ENCODE results near the gene NHLRC3. TPM values are rescaled to one million over a fixed set of nuclear protein-coding genes. Genes with fewer than 3 reads are reported as not detected.
"Not testable (repeated sequence)": the region's sequence is repeated elsewhere in the genome, so short reads cannot be mapped to it uniquely, and the experiment has no call there.

NHLRC3 gene
- polyA plus RNA-seq, 6 donors from 2014 or later: 3.3 to 7.6 (median 6.5) TPM

DNA sequence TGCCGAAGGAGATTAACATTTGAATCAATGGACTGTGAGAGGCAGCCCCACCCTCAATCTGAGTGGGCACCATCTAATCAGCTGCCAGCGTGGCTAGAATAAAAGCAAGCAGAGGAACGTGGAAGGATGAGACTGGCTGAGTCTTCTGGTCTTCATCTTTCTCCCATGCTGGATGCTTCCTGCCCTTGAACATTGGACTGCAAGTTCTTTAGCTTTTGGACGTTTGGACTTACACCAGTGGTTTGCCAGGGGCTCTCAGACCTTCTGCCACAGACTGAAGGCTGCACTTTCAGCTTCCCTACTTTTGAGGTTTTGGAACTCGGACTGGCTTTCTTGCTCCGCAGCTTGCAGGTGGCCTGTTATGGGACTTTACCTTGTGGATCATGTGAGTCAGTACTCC lies 14.7 kb downstream of the NHLRC3 start:
- no peak overlapping the region for H3K4me3 Mint-ChIP-seq
- peaks cover 5 to 7% of the 10 kb centered on the region in 2 donors for H3K36me3 Mint-ChIP-seq
- ATAC-seq (ENCODE audit: low read depth in 2 of 2) (no peak), DNase-seq (no peak)
- no peaks in the 10 kb centered on the region for H3K27me3 Mint-ChIP-seq
- peaks cover 0 to 5% (median 0%) of the 10 kb centered on the region in 7 donors for H3K9me3 Mint-ChIP-seq
- H3K27ac Mint-ChIP-seq: peak overlapping the region in 1 of 6 donors; percentile 60
- peaks cover 12 to 17% (median 14%) of the 10 kb centered on the region in 3 donors for H3K4me1 Mint-ChIP-seq

DNA sequence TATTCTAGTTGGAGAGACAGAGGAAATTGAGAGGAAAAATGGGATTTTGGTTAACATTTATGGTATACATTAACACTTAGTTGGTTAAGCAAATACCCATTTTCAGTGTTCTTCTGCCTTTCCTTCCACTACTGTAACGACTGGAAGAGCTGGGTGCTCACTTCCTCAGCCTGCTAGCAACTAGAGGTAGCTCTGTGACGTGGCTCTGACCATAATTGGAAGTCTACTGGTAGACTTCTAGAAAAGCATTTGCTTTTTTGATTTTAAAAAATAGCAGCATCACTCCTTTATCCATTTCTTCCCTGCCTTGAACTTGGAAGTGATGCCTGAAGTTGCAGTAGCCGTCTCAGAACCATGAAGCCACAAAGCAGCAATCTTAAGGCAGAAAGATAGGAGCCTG lies 15.9 kb downstream of the NHLRC3 start:
- DNase-seq (no peak), ATAC-seq (ENCODE audit: low read depth in 2 of 2) (no peak)
- H3K27me3 Mint-ChIP-seq: no peaks in the 10 kb centered on the region
- H3K36me3 Mint-ChIP-seq: peaks cover 4 to 5% of the 10 kb centered on the region in 2 donors
- H3K4me1 Mint-ChIP-seq: peaks cover 24 to 27% (median 26%) of the 10 kb centered on the region in 3 donors
- peaks cover 0 to 5% (median 0%) of the 10 kb centered on the region in 7 donors for H3K9me3 Mint-ChIP-seq
- no peak overlapping the region for H3K4me3 Mint-ChIP-seq
- peak overlapping the region in 1 of 6 donors; percentile 50 for H3K27ac Mint-ChIP-seq

DNA sequence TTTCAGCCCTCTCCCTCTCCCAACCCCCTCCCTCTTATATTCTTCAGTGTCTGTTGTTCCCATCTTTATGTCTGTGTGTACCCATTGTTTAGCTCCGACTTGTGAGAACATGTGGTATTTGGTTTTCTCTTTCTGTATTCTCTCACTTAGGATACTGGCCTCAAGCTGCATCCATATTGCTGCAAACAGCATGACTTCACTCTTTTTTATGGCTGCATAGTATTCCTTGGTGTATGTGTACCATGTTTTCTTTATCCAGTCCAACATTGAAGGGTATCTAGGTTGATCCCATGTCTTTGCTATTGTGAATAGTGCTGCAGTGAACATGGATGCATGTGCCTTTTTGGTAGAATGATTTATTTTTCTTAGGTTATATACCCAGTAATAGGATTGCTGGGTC lies 17.8 kb downstream of the NHLRC3 start:
- Mint-ChIP-seq H3K27me3 (no peaks in the 10 kb centered on the region), H3K4me1 (peaks cover 29 to 40% (median 39%) of the 10 kb centered on the region in 3 donors), H3K4me3 (no peak overlapping the region), H3K27ac (peak overlapping the region in 1 of 6 donors; percentile 59), H3K36me3 (peaks cover 10 to 13% of the 10 kb centered on the region in 2 donors), H3K9me3 (peaks cover 0 to 5% (median 3%) of the 10 kb centered on the region in 7 donors)
- DNase-seq (no peak), ATAC-seq (ENCODE audit: low read depth in 2 of 2) (no peak)

DNA sequence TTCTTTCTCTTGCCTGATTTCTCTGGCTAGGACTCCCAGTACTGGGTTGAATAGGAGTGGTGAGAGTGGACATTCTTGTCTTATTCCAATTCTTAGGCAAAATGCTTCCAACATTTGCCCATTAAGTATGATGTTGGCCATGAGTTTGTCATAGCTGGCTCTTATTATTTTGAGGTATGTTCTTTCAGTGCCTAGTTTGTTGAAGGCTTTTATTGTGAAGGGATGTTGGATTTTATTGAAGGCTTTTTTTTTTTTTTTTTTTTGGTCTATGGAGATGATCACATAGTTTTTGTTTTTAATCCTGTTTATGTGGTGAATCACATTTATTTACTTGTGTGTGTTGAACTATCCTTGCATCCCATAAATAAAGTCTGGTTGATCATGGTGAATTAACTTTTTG lies 19.8 kb downstream of the NHLRC3 start:
- ATAC-seq (ENCODE audit: low read depth in 2 of 2) (no peak), DNase-seq (no peak)
- peaks cover 29 to 44% (median 40%) of the 10 kb centered on the region in 3 donors for H3K4me1 Mint-ChIP-seq
- H3K9me3 Mint-ChIP-seq: peaks cover 0 to 5% (median 3%) of the 10 kb centered on the region in 7 donors
- no peak overlapping the region for H3K4me3 Mint-ChIP-seq
- peaks cover 12 to 16% of the 10 kb centered on the region in 2 donors for H3K36me3 Mint-ChIP-seq
- no peaks in the 10 kb centered on the region for H3K27me3 Mint-ChIP-seq
- peak overlapping the region in 1 of 6 donors; percentile 39 for H3K27ac Mint-ChIP-seq

DNA sequence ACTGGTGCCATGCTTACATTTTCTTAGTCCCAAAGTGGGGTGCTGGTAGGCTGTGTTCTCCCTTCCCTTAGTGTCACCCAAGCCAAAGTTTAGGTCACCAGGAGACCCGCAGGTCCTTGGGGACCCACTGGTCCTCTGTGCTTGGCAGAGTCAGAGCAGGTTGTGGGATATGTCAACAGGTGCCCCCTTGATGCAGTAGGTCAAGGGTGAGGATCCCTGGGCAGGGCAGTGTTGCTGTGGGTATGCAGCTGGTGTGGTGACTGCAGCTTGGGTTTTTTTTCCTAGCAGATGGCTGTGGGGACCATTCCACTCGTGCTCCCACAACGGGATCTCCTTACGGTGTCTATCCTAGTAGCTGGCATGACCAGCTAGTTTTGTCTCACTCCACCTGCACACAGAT lies 23.7 kb downstream of the NHLRC3 start:
- DNase-seq (no peak), ATAC-seq (ENCODE audit: low read depth in 2 of 2) (no peak)
- Mint-ChIP-seq H3K4me1 (peaks cover 23 to 43% (median 28%) of the 10 kb centered on the region in 3 donors), H3K9me3 (peaks cover 0 to 7% (median 3%) of the 10 kb centered on the region in 7 donors), H3K4me3 (no peak overlapping the region), H3K27me3 (no peaks in the 10 kb centered on the region), H3K27ac (no peak overlapping the region), H3K36me3 (peaks cover 16 to 17% of the 10 kb centered on the region in 2 donors)

DNA sequence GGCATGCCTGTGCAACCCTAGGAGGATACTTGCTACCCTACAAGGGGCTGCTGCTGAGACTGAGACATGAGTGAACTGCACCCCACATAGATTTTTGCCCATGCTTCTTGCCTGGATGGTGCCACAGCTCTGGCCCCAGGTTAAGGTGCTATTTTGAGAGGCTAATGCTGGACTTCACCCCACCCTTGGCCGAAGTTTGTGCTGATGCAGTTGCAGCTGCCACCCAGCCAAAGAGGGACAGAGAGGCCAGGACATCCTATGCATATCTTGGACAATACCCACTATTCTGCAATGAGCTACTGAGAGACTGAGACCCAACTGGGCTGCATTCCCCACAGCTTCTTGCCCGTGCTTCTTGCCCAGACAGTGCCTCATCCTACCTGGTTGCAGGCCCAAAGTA lies 34.6 kb downstream of the NHLRC3 start:
- Mint-ChIP-seq H3K36me3 (no peaks in the 10 kb centered on the region), H3K9me3 (peaks cover 0 to 16% (median 7%) of the 10 kb centered on the region in 7 donors), H3K4me3 (no peak overlapping the region), H3K27me3 (peaks cover 32 to 39% (median 33%) of the 10 kb centered on the region in 3 donors), H3K27ac (no peak overlapping the region), H3K4me1 (no peaks in the 10 kb centered on the region)
- DNase-seq (no peak), ATAC-seq (ENCODE audit: low read depth in 2 of 2) (no peak)

DNA sequence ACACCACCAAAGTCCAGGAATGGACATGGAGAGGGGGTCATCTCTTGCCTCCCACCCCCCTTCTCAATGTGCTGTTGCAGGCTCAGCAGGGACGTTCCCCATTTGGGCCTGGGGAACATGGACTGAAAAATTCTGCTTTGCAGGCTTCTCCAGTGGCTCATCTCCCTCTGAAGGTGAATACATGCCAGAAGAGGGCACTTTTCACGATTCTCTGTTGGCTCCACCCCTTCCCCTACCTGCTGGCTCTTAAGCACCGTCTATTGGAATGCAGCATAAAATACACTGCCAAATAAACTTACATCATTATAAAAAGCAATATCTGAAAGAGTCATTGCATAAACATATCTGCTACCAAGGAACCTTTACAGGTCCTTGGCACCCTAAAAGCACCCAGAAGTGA lies 35.7 kb downstream of the NHLRC3 start:
- no peaks in the 10 kb centered on the region for H3K36me3 Mint-ChIP-seq
- peaks cover 32 to 39% (median 33%) of the 10 kb centered on the region in 3 donors for H3K27me3 Mint-ChIP-seq
- ATAC-seq (ENCODE audit: low read depth in 2 of 2) (no peak), DNase-seq (no peak)
- H3K4me3 Mint-ChIP-seq: no peak overlapping the region
- H3K27ac Mint-ChIP-seq: peak overlapping the region in 1 of 6 donors; percentile 16
- peaks cover 0 to 16% (median 7%) of the 10 kb centered on the region in 7 donors for H3K9me3 Mint-ChIP-seq
- no peaks in the 10 kb centered on the region for H3K4me1 Mint-ChIP-seq

DNA sequence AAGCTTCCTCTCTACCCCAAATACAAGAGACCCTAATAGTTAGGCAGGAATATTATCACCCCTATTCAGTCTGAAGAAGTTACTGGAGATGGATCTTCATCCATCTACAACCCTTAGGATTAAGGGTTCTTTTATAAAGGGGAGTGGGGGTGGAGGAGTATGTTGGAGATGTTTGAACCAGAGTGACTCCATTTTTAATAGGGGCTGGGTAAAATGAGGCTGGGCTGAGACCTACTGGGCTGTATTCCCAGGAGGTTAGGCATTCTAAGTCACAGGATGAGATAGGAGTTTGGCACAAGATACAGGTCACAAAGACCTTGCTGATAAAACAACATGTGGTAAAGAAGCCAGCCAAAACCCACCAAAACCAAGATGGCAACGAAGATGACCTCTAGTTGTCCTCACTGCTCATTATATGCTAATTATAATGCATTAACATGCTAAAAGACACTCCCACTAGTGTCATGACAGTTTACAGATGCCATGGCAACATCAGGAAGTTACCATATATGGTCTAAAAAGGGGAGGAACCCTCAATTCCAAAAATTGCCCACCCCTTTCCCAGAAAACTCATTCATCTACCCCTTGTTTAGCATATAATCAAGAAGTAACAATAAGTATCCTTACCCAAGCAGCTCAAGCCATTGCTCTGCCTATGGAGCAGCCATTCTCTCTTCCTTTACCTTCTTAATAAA lies 48.1 kb downstream of the NHLRC3 start:
- peaks cover 0 to 13% (median 3%) of the 10 kb centered on the region in 7 donors for H3K9me3 Mint-ChIP-seq
- ATAC-seq (ENCODE audit: low read depth in 2 of 2); H3K4me1 Mint-ChIP-seq; H3K27me3 Mint-ChIP-seq; H3K4me3 Mint-ChIP-seq; DNase-seq; H3K36me3 Mint-ChIP-seq; H3K27ac Mint-ChIP-seq: not testable (repeated sequence)

DNA sequence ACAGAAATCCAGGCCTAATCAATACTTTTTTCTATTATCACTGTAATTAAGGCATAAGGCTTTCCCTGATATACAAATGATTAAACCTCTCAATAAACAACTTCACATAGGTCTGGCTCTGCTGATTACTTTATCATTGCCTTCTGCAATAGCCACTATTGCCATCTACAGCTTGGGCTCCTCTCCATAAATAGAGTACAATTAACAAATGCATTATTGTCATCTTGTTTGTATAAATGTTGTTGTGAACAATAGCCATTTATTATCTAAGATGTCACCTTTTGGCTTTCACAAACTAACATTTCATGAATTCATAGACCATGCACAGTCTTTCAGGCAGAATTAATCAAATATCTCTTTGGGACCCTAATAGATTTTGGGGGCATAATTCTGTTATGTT lies 53.3 kb downstream of the NHLRC3 start:
- Mint-ChIP-seq H3K27ac (no peak overlapping the region), H3K9me3 (no peaks in the 10 kb centered on the region), H3K36me3 (no peaks in the 10 kb centered on the region), H3K4me3 (no peak overlapping the region), H3K4me1 (no peaks in the 10 kb centered on the region), H3K27me3 (no peaks in the 10 kb centered on the region)
- ATAC-seq (ENCODE audit: low read depth in 2 of 2) (no peak), DNase-seq (no peak)

DNA sequence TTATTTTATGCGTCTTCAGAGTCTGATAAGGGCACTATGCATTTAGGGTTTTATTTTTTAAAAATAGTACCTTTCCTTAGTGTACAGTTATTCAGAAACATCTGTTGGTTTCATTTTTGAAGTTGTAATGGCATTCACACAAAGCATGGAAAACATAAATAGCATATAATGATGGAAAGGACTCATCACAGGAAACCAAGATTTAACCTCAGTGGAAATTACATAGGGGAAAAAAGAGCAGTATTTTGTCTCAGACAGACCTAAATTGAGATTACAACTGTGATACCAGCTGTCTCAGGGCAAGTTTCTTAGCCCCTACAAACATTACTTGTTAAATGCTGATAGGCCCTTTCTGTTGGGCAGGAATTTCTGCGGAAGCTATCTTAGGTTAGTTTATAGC lies 57.2 kb downstream of the NHLRC3 start:
- no peak overlapping the region for H3K27ac Mint-ChIP-seq
- no peaks in the 10 kb centered on the region for H3K27me3 Mint-ChIP-seq
- H3K9me3 Mint-ChIP-seq: no peaks in the 10 kb centered on the region
- no peak overlapping the region for H3K4me3 Mint-ChIP-seq
- H3K36me3 Mint-ChIP-seq: no peaks in the 10 kb centered on the region
- H3K4me1 Mint-ChIP-seq: no peaks in the 10 kb centered on the region
- ATAC-seq (ENCODE audit: low read depth in 2 of 2) (no peak), DNase-seq (no peak)

DNA sequence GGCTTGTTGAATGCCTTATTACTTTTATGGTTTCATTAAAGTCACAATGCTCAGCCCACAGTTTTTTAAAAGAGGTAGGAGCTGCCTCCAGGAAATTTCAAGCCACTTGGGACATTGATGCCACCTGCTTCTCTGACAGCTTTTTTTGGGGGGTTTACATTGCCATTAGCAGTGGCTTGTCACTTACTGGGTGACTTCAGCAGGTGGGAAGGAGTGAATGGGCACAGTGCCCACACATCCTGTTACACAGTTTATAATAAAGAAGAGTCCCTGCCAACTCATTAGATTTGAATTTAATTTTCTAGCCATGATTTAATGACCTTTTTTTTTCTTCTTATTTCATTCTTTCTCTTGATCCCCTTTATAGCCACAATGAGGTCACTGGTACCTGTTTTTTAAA lies 61.0 kb downstream of the NHLRC3 start:
- Mint-ChIP-seq H3K4me3 (no peak overlapping the region), H3K27me3 (no peaks in the 10 kb centered on the region), H3K27ac (no peak overlapping the region), H3K4me1 (no peaks in the 10 kb centered on the region), H3K36me3 (no peaks in the 10 kb centered on the region), H3K9me3 (no peaks in the 10 kb centered on the region)
- DNase-seq (no peak), ATAC-seq (ENCODE audit: low read depth in 2 of 2) (no peak)

Other genes starting within 250 kb of the NHLRC3 start
- gene STOML3, start 47.6 kb upstream of the NHLRC3 start, polyA plus RNA-seq (ENCODE audit: low read depth in 6 of 6): not detected
- 10 to 100 TPM in 3 of 6 donors, 1 to 10 TPM in 3; 3.6 to 19.7 (median 10.5) TPM for gene PROSER1, start 367 bp upstream of the NHLRC3 start, polyA plus RNA-seq (ENCODE audit: low read depth in 6 of 6)

Data from naive B cell (primary cell).